OCI-M1 (cell line): ENCODE measurements around the gene SORCS2.
"Not testable (repeated sequence)": the region's sequence is repeated elsewhere in the genome, so short reads cannot be mapped to it uniquely, and the experiment has no call there.

ENCODE experiments used
- DNase-seq: peaks from one replicate; lab custom pipeline; 2025; lab: John Stamatoyannopoulos, UW

The SORCS2 gene

GRCh38 chr4:7450775-7451433 is 258.6 kb downstream of the SORCS2 start:
- DNase-seq, result no peak

GRCh38 chr4:7451434-7451789 is 259.1 kb downstream of the SORCS2 start:
- no peak for DNase-seq

GRCh38 chr4:7451800-7452199 is 259.5 kb downstream of the SORCS2 start:
- no peak for DNase-seq

GRCh38 chr4:7452802-7453201 is 260.5 kb downstream of the SORCS2 start:
- not testable (repeated sequence) for DNase-seq

GRCh38 chr4:7457201-7458065 is 265.1 kb downstream of the SORCS2 start:
- no peak for DNase-seq

- no peak for DNase-seq
These were observed 265.7 kb downstream of the SORCS2 start for GRCh38 chr4:7458066-7458425.

- DNase-seq, result no peak
These were observed 266.1 kb downstream of the SORCS2 start for GRCh38 chr4:7458477-7458876.

- no peak for DNase-seq
These were observed 267.1 kb downstream of the SORCS2 start for GRCh38 chr4:7459471-7459870.

GRCh38 chr4:7460566-7460965 is 268.2 kb downstream of the SORCS2 start:
- DNase-seq, result no peak

GRCh38 chr4:7461230-7461629 is 268.9 kb downstream of the SORCS2 start:
- no peak for DNase-seq

- peak; percentile 5 for DNase-seq
These were observed 270.2 kb downstream of the SORCS2 start for GRCh38 chr4:7462509-7462971.

GRCh38 chr4:7463566-7464258 is 271.4 kb downstream of the SORCS2 start:
- DNase-seq, result no peak

- no peak for DNase-seq
These were observed 271.9 kb downstream of the SORCS2 start for GRCh38 chr4:7464259-7464655.

- DNase-seq, result no peak
These were observed 272.7 kb downstream of the SORCS2 start for GRCh38 chr4:7465017-7465416.

GRCh38 chr4:7466215-7466614 is 273.9 kb downstream of the SORCS2 start:
- no peak for DNase-seq

- DNase-seq, result no peak
These were observed 274.6 kb downstream of the SORCS2 start for GRCh38 chr4:7466904-7467303.

- no peak for DNase-seq
These were observed 275.1 kb downstream of the SORCS2 start for GRCh38 chr4:7467471-7467870.

GRCh38 chr4:7469023-7469422 is 276.7 kb downstream of the SORCS2 start:
- DNase-seq, result no peak

GRCh38 chr4:7470111-7470510 is 277.8 kb downstream of the SORCS2 start:
- DNase-seq, result no peak

GRCh38 chr4:7470522-7471128 is 278.3 kb downstream of the SORCS2 start:
- DNase-seq, result no peak

GRCh38 chr4:7472442-7473013 is 280.2 kb downstream of the SORCS2 start:
- no peak for DNase-seq

- DNase-seq, result no peak
These were observed 280.7 kb downstream of the SORCS2 start for GRCh38 chr4:7473081-7473480.
